ENCODE measurements around the gene BRD7.

The BRD7 gene

GRCh38 chr16:50293041-50293783 lies 75.6 kb downstream of the BRD7 start:
- Mint-ChIP-seq H3K4me3 (no peak overlapping the region), H3K36me3 (ENCODE audit: low read depth) (peaks cover 90% of the 10 kb centered on the region), H3K9me3 (no peaks in the 10 kb centered on the region), H3K4me1 (ENCODE audit: low read depth) (peaks cover 8% of the 10 kb centered on the region), H3K27ac (peak overlapping the region; percentile 64), H3K27me3 (no peaks in the 10 kb centered on the region)
- no peak for DNase-seq

DNA sequence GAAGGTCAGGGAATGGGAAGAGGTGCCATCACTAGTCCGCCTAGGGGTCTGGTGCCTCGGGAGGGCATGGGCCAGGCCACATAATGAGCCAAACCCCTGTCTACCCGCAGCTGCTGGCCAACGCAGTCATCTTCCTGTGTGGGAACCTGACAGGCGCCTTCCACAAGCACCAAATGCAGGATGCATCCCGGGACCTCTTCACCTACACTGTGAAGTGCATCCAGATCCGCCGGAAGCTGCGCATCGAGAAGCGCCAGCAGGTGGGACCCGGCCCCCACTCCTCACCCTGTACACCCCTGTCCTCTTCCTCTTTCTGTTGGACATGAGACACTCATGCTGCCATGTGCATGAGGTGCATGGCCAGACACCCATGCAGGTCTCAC lies 76.2 kb downstream of the BRD7 start:
- H3K27ac Mint-ChIP-seq = peak overlapping the region; percentile 64
- no peak for DNase-seq
- no peaks in the 10 kb centered on the region for H3K9me3 Mint-ChIP-seq
- no peak overlapping the region for H3K4me3 Mint-ChIP-seq
- H3K36me3 Mint-ChIP-seq (ENCODE audit: low read depth) = peaks cover 92% of the 10 kb centered on the region
- peaks cover 10% of the 10 kb centered on the region for H3K4me1 Mint-ChIP-seq (ENCODE audit: low read depth)
- H3K27me3 Mint-ChIP-seq = no peaks in the 10 kb centered on the region

DNA sequence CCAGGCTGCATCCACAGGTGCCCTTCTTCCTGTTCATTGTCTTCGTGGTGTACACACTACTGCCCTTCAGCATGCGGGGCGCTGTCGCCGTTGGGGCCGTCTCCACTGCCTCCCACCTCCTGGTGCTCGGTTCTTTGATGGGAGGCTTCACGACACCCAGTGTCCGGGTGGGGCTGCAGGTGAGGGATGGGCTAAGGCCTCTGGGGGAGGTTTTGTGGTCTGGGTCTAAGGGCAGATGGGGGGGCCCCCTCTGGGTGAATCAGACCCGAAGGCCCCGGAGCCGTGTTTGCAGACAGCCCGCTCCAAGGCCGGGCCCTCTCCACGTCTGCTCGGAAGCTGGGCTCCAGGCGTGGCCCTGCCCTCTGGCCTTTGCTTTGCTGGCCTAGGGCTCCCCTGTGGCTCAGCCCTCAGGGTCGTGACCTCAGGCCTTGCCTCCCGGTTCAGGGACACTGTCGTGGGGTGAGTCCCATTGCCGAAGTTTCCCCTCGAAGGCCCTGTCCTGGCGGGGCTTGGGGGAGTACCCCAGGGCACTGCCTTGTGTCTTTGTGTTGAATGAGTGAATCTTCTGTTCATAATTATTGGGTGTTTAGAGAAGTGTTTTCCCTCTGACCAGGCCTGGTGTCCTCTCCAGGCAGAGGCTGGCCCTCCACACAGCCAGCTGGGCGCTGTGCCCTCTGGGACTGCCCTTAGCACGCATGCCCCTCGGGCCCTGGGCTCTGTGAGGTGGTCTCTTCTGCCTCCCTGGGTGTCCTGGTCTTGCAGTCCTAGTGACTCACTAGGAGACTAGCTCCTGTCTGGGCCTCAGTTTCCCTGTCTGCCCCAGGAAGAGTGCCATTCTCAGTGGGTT lies 76.8 kb downstream of the BRD7 start:
- DNase-seq = no peak
- H3K27me3 Mint-ChIP-seq = no peaks in the 10 kb centered on the region
- peak overlapping the region; percentile 79 for H3K27ac Mint-ChIP-seq
- peaks cover 88% of the 10 kb centered on the region for H3K36me3 Mint-ChIP-seq (ENCODE audit: low read depth)
- H3K4me3 Mint-ChIP-seq = no peak overlapping the region
- no peaks in the 10 kb centered on the region for H3K9me3 Mint-ChIP-seq
- H3K4me1 Mint-ChIP-seq (ENCODE audit: low read depth) = peaks cover 10% of the 10 kb centered on the region

GRCh38 chr16:50290856-50291255 lies 77.9 kb downstream of the BRD7 start:
- Mint-ChIP-seq H3K4me1 (ENCODE audit: low read depth) (peaks cover 16% of the 10 kb centered on the region), H3K27me3 (no peaks in the 10 kb centered on the region), H3K36me3 (ENCODE audit: low read depth) (peaks cover 88% of the 10 kb centered on the region), H3K27ac (peak overlapping the region; percentile 37), H3K4me3 (no peak overlapping the region), H3K9me3 (no peaks in the 10 kb centered on the region)
- no peak for DNase-seq

DNA sequence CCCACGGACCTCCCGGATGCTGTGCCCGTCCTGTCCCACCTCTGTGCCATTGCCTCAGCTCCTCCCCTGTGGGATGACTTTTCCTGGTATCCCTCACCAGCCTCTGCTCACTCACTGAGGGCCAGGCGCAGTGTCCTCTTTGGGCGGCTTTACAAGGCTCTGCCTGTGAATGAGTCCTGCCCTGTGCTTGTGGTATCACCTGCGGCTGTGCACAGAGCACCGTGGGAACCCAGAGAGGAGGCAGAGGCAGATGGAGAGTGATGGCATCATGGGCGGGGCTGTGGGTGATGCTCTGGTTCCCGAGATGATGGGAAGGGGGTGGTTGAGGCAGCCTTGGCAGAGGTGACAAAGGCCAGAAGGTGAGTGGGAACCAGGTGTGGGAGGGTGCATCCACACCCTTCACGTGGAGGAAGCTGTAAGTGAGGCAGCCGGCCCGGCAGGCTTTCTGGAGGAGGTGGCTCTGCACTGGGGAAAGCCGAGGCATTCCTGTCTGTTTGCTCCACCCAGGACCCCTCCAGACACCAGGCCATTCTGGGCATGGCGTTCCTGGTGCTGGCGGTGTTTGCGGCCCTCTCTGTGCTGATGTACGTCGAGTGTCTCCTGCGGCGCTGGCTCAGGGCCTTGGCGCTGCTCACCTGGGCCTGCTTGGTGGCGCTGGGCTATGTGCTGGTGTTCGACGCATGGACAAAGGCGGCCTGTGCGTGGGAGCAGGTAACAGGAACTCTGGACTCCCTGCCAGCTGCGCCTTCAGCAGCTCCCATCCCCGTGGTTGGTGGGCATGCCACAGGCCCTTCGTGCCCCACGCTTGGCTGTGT lies 78.6 kb downstream of the BRD7 start:
- Mint-ChIP-seq H3K9me3 (no peaks in the 10 kb centered on the region), H3K4me3 (no peak overlapping the region), H3K4me1 (ENCODE audit: low read depth) (peaks cover 22% of the 10 kb centered on the region), H3K27ac (peak overlapping the region; percentile 83), H3K36me3 (ENCODE audit: low read depth) (peaks cover 85% of the 10 kb centered on the region), H3K27me3 (no peaks in the 10 kb centered on the region)
- no peak for DNase-seq

DNA sequence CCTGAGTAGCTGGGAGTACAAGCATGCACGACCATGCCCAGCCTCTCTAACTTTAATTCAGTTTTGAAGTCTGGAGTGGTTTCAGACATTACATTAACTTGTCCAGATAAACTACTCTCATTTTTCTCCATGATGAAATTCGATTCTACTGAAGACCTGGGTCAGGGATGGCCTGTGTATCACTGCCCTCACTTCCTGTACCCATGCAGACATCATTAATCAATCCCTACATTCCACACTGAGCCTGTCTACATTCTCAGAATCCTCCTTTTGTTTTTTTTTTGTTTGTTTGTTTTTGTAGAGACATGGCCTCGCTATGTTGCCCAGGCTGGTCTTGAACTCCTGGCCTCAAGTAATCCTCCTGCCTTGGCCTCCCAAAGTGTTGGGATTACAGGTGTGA lies 79.9 kb downstream of the BRD7 start:
- H3K9me3 Mint-ChIP-seq = no peaks in the 10 kb centered on the region
- peaks cover 84% of the 10 kb centered on the region for H3K36me3 Mint-ChIP-seq (ENCODE audit: low read depth)
- H3K27ac Mint-ChIP-seq = peak overlapping the region; percentile 68
- no peak for DNase-seq
- H3K4me3 Mint-ChIP-seq = no peak overlapping the region
- peaks cover 35% of the 10 kb centered on the region for H3K4me1 Mint-ChIP-seq (ENCODE audit: low read depth)
- no peaks in the 10 kb centered on the region for H3K27me3 Mint-ChIP-seq

DNA sequence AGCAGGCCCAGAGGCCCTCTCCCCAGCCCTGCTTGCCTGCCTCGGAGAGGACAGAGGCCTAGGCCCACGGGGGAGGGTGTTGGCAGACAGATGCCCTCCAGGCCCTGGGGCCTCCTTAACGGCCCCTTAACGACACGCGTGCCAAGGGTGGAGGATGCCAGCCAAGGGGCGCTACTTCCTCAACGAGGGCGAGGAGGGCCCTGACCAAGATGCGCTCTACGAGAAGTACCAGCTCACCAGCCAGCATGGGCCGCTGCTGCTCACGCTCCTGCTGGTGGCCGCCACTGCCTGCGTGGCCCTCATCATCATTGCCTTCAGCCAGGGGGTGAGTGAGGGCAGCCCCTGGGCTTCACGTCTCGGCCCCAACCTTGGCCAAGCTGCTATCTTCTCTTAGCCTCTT lies 80.8 kb downstream of the BRD7 start:
- Mint-ChIP-seq H3K27ac (peak overlapping the region; percentile 52), H3K27me3 (no peaks in the 10 kb centered on the region), H3K4me1 (ENCODE audit: low read depth) (peaks cover 44% of the 10 kb centered on the region), H3K36me3 (ENCODE audit: low read depth) (peaks cover 80% of the 10 kb centered on the region), H3K4me3 (no peak overlapping the region), H3K9me3 (no peaks in the 10 kb centered on the region)
- DNase-seq = no peak

DNA sequence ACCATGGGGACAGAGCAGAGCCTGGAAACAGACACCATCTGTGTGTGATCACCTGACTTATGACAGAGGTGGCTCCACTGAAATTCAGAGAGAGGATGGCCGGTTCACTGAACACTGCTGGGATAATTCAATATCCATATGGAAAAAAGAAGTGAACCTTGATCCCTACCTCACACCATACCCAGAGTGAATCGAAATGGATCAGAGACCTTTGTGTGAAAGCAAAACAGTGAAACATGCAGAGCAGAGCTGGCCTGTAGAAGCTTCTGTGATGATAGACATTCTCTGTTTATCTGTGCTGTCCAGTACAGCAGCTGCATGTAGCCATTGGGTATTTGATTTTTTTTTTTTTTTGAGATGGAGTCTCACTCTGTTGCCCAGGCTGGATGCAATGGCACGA lies 82.1 kb downstream of the BRD7 start:
- DNase-seq = no peak
- peak overlapping the region; percentile 57 for H3K27ac Mint-ChIP-seq
- H3K36me3 Mint-ChIP-seq (ENCODE audit: low read depth) = peaks cover 77% of the 10 kb centered on the region
- no peak overlapping the region for H3K4me3 Mint-ChIP-seq
- H3K4me1 Mint-ChIP-seq (ENCODE audit: low read depth) = peaks cover 57% of the 10 kb centered on the region
- no peaks in the 10 kb centered on the region for H3K9me3 Mint-ChIP-seq
- no peaks in the 10 kb centered on the region for H3K27me3 Mint-ChIP-seq

DNA sequence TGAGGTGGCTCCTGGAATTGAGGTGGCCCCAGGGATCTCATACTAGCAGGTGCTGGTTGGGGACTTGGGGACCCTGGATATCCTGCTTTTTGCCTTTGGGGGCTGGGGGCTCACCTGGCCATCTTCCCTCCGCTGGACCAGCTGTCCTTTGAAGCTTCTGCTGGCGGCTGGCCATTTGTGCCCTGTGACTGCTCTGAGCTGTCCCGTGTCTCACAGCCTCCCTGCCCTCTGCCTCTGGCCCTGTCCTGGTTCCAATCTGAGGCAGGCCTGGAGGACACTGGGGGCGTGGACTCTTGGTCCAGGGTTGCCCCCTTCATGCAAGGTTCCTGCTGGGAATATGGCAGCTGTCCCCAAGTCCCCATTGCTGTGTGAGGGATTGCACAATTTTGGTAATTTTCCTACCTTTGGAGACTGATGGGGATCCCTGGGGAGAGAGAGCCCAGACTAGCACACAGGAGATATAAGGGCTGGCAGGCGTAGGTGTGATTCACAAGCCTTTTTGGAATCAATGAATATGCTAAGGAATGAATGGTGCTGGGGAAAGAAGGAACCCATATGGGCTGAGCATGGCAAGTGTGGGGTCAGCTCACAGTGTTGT lies 83.3 kb downstream of the BRD7 start:
- Mint-ChIP-seq H3K4me3 (no peak overlapping the region), H3K27ac (peak overlapping the region; percentile 69)

GRCh38 chr16:50284131-50284911 lies 84.5 kb downstream of the BRD7 start:
- Mint-ChIP-seq H3K36me3 (ENCODE audit: low read depth) (peaks cover 72% of the 10 kb centered on the region), H3K4me1 (ENCODE audit: low read depth) (peaks cover 76% of the 10 kb centered on the region), H3K4me3 (no peak overlapping the region), H3K9me3 (no peaks in the 10 kb centered on the region), H3K27ac (peak overlapping the region; percentile 69), H3K27me3 (no peaks in the 10 kb centered on the region)
- DNase-seq = no peak

More for the DNA sequence above, 83.3 kb downstream of the BRD7 start:
- Mint-ChIP-seq H3K36me3 (ENCODE audit: low read depth) (peaks cover 72% of the 10 kb centered on the region), H3K4me1 (ENCODE audit: low read depth) (peaks cover 68% of the 10 kb centered on the region), H3K27me3 (no peaks in the 10 kb centered on the region), H3K9me3 (no peaks in the 10 kb centered on the region)
- DNase-seq = no peak

DNA sequence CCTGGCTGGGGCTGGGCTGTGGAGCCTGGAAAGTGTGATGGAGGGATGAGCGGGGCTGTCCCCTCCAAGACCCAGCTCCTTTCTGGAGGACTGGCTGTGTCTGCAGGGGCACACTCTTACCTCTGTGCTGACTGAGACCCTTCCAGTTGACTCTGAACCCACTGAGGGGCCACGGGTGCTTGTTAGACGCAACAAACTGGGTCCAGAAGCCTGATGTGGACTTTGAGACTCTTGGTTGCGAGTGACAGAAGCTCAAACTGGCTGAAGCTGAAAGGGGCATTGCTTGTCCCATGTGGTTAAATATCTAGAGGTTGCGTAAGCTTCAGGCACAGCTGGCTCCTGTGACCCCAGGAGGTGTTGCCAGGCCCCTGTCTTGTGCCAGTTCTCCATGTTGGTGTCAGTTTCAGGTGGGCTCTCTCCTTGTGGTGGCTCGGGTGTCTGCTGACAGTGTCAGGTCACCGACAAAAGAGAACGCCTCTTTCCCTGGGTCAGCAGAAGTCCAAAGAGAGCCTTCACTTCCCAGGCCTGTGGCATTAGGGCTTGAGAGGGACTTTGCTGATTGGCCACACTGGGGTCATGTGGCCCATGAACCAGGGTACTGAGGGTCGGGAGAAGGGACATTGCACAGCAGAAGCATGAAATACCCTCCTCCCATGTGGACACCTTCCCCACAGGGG lies 85.7 kb downstream of the BRD7 start:
- DNase-seq = no peak
- Mint-ChIP-seq H3K4me3 (no peak overlapping the region), H3K27ac (peak overlapping the region; percentile 69), H3K36me3 (ENCODE audit: low read depth) (peaks cover 72% of the 10 kb centered on the region), H3K9me3 (peaks cover 2% of the 10 kb centered on the region), H3K4me1 (ENCODE audit: low read depth) (peaks cover 84% of the 10 kb centered on the region), H3K27me3 (no peaks in the 10 kb centered on the region)

DNA sequence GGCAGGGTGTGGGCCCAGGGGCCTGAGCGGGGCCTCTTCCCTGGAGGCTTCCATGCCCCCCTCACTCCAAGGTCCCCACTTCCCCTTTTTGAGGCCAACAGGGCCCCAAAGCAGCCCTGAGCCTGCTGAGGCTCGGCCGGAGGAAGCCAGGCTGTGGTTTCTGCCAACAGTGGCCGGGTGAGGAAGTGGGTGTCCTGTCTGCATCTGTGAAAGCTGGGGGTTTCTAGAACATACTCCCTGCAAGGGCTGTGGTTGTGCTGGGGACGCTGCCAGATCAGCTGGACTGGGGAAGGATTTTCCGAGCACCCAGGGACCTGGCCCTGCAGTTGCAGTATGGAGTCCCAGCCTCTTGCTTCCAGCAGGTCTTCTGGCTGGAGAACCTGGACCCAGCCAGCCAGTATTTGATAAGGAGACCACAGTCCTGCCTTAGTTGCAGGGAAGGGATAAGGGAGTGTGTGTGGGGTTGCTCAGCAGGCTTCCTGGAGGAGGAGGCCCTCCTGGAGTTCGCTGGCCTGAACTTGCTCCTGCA lies 86.7 kb downstream of the BRD7 start:
- peaks cover 71% of the 10 kb centered on the region for H3K36me3 Mint-ChIP-seq (ENCODE audit: low read depth)
- H3K27me3 Mint-ChIP-seq = no peaks in the 10 kb centered on the region
- H3K4me1 Mint-ChIP-seq (ENCODE audit: low read depth) = peaks cover 92% of the 10 kb centered on the region
- H3K27ac Mint-ChIP-seq = peak overlapping the region; percentile 69
- peaks cover 2% of the 10 kb centered on the region for H3K9me3 Mint-ChIP-seq
- peak overlapping the region; percentile 54 for H3K4me3 Mint-ChIP-seq
- peak; percentile 62 for DNase-seq

DNA sequence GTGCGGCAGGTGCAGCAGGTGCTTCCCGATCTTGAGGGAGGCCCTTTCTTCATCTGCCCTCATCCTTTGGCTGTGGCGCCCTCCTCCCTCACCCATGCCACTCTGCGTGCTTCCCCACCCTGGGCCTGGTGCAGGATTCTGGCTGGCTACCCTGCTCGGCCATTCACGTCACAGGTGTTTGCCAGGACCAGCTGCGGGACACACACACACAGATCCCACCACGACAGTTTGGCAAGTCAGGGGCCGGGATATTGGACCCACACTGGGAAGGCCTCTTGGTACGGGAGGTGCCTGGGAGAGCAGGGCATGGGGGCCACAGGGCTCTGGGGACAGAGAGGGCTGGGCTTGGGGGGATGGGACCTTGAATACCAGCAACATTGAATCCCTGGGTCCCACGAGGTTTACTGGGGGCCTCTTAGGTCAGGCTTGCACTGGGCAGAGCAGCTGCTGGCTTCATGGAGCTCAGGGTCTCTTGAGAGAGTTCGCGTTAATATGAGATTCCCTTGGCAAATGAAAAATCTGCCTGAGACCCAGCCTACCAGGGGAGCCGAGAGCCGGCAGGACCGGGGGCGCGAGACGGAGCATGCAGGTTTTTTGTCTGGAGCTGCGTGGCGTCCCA lies 87.3 kb downstream of the BRD7 start:
- Mint-ChIP-seq H3K9me3 (peaks cover 2% of the 10 kb centered on the region), H3K27me3 (no peaks in the 10 kb centered on the region), H3K4me3 (peak overlapping the region; percentile 54), H3K36me3 (ENCODE audit: low read depth) (peaks cover 72% of the 10 kb centered on the region), H3K4me1 (ENCODE audit: low read depth) (peaks cover 96% of the 10 kb centered on the region), H3K27ac (peak overlapping the region; percentile 69)
- DNase-seq = no peak
